Measurements from ENCODE around the gene KDM3A. TPM values are rescaled to one million over a fixed set of nuclear protein-coding genes. Genes with fewer than 3 reads are reported as not detected.

Gene KDM3A
- total RNA-seq, 6 experiments from 2014 or later = 17.6 to 25.1 (median 21.3) TPM

- no peak for DNase-seq
- Mint-ChIP-seq H3K27ac (no peak overlapping the region), H3K9me3 (peaks cover 15% of the 10 kb centered on the region), H3K4me3 (no peak overlapping the region), H3K36me3 (ENCODE audit: low read depth) (peaks cover 2% of the 10 kb centered on the region), H3K27me3 (ENCODE audit: insufficient read depth) (peaks cover 4% of the 10 kb centered on the region), H3K4me1 (ENCODE audit: low read depth) (no peaks in the 10 kb centered on the region)
- TF ChIP-seq, protein P1, sequence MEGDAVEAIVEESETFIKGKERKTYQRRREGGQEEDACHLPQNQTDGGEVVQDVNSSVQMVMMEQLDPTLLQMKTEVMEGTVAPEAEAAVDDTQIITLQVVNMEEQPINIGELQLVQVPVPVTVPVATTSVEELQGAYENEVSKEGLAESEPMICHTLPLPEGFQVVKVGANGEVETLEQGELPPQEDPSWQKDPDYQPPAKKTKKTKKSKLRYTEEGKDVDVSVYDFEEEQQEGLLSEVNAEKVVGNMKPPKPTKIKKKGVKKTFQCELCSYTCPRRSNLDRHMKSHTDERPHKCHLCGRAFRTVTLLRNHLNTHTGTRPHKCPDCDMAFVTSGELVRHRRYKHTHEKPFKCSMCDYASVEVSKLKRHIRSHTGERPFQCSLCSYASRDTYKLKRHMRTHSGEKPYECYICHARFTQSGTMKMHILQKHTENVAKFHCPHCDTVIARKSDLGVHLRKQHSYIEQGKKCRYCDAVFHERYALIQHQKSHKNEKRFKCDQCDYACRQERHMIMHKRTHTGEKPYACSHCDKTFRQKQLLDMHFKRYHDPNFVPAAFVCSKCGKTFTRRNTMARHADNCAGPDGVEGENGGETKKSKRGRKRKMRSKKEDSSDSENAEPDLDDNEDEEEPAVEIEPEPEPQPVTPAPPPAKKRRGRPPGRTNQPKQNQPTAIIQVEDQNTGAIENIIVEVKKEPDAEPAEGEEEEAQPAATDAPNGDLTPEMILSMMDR (IDR thresholded peaks at IDR 0.05) = no peak
Measured at GRCh38 chr2:86434290-86434689, 6.9 kb upstream of the KDM3A start.

DNA sequence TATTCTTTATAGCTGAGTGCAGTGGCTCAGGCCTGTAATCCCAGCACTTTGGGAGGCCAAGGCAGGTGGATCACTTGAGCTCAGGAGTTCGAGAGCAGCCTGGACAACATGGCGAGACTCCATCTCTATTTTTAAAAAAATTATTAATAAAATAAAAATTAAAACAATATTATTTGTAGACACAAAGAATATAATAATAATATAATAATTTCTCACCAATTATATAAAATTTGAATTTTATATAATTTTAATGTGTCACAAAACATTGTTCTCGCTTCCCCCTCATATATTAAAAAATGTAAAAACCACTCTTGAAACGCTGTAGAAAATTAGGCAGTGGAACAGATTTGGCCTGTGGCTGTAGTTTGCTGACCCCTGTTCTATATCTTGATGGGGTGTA is 5.6 kb upstream of the KDM3A start:
- H3K4me1 Mint-ChIP-seq (ENCODE audit: low read depth) = peaks cover 4% of the 10 kb centered on the region
- no peak overlapping the region for H3K27ac Mint-ChIP-seq
- peaks cover 2% of the 10 kb centered on the region for H3K27me3 Mint-ChIP-seq (ENCODE audit: insufficient read depth)
- H3K4me3 Mint-ChIP-seq = no peak overlapping the region
- peaks cover 15% of the 10 kb centered on the region for H3K36me3 Mint-ChIP-seq (ENCODE audit: low read depth)
- no peak for DNase-seq
- TF ChIP-seq, protein P1 (IDR thresholded peaks at IDR 0.05) = no peak
- H3K9me3 Mint-ChIP-seq = peaks cover 27% of the 10 kb centered on the region

DNA sequence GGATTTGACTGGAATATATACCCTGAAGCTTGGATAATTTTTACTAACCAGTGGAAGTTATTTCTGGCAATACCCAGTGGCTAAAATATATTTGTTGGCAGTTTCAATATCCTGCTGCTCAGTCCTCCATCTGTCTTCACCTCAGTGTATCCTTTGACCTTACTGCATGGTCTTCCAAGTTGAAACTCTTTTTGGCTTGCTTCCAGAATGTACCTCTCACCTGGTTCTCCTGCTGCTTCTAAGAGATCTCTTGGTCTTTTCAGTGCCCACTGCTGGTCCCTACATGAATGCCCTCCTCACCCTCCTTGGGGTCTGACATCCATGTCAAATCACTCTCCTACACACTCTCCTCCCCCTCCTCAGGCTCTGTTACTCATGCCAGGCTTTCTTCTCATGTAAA is 4.8 kb upstream of the KDM3A start:
- no peak overlapping the region for H3K27ac Mint-ChIP-seq
- DNase-seq = no peak
- H3K4me3 Mint-ChIP-seq = no peak overlapping the region
- peaks cover 2% of the 10 kb centered on the region for H3K27me3 Mint-ChIP-seq (ENCODE audit: insufficient read depth)
- H3K36me3 Mint-ChIP-seq (ENCODE audit: low read depth) = peaks cover 16% of the 10 kb centered on the region
- peaks cover 6% of the 10 kb centered on the region for H3K4me1 Mint-ChIP-seq (ENCODE audit: low read depth)
- TF ChIP-seq, protein P1 (IDR thresholded peaks at IDR 0.05) = no peak
- H3K9me3 Mint-ChIP-seq = peaks cover 29% of the 10 kb centered on the region

- peak overlapping the region; percentile 89 for H3K4me3 Mint-ChIP-seq
- H3K27ac Mint-ChIP-seq = peak overlapping the region; percentile 100
- TF ChIP-seq, protein P1 (IDR thresholded peaks at IDR 0.05) = no peak
- DNase-seq = no peak
- peaks cover 39% of the 10 kb centered on the region for H3K36me3 Mint-ChIP-seq (ENCODE audit: low read depth)
- peaks cover 29% of the 10 kb centered on the region for H3K9me3 Mint-ChIP-seq
- peaks cover 2% of the 10 kb centered on the region for H3K27me3 Mint-ChIP-seq (ENCODE audit: insufficient read depth)
- peaks cover 35% of the 10 kb centered on the region for H3K4me1 Mint-ChIP-seq (ENCODE audit: low read depth)
Measured at GRCh38 chr2:86439879-86440630, 1.1 kb upstream of the KDM3A start.

- Mint-ChIP-seq H3K9me3 (peaks cover 29% of the 10 kb centered on the region), H3K4me1 (ENCODE audit: low read depth) (peaks cover 45% of the 10 kb centered on the region), H3K36me3 (ENCODE audit: low read depth) (peaks cover 44% of the 10 kb centered on the region)
Measured at GRCh38 chr2:86441392-86441881, 266 bp downstream of the KDM3A start.

More at GRCh38 chr2:86441392-86441881, 266 bp downstream of the KDM3A start:
- TF ChIP-seq, protein P1 (IDR thresholded peaks at IDR 0.05) = no peak
- Mint-ChIP-seq H3K27ac (peak overlapping the region; percentile 100), H3K4me3 (peak overlapping the region; percentile 90), H3K27me3 (ENCODE audit: insufficient read depth) (peaks cover 2% of the 10 kb centered on the region)
- DNase-seq = peak; percentile 4

Data from HFFc6 (cell line).